Measurements from ENCODE around the gene ALK. TPM values are rescaled to one million over a fixed set of nuclear protein-coding genes. Genes with fewer than 3 reads are reported as not detected.

Gene ALK
- total and polyA plus RNA-seq, 2 experiments from 2014 or later: 0.35 TPM; not detected in 1

- H3K9me2 ChIP-seq (ENCODE audit: insufficient read depth): 0 out of 2 replicates have a peak, but pooled peaks cover 3% of the 10 kb centered on the region
- Mint-ChIP-seq H3K9me3 (no peaks in the 10 kb centered on the region; the same call in 2 of the 3 replicates), H3K4me3 (no peak overlapping the region), H3K36me3 (ENCODE audit: low read depth) (no peaks in the 10 kb centered on the region), H3K27ac (no peak overlapping the region), H3K4me1 (peaks cover 4% of the 10 kb centered on the region; the same call in 2 of the 3 replicates), H3K27me3 (ENCODE audit: insufficient read depth, low read depth, poor library complexity) (no peaks in the 10 kb centered on the region)
- DNase-seq (ENCODE audit: low spot score) (no peak), ATAC-seq (no peak)
- H3K27ac ChIP-seq (ENCODE audit: low read depth): no peak overlapping the region
- no peak for TF ChIP-seq REST (IDR thresholded peaks at IDR 0.05; ENCODE audit: unreplicated experiment)
- no peak for TF ChIP-seq STAT1 (IDR thresholded peaks at IDR 0.05; ENCODE audit: unreplicated experiment)
- no peak for TF ChIP-seq POLR2AphosphoS5 (IDR thresholded peaks at IDR 0.05; ENCODE audit: low read depth)
- TF ChIP-seq NANOG (IDR thresholded peaks at IDR 0.05; ENCODE audit: borderline replicate concordance): no peak
- TF ChIP-seq ZNF462 (CRISPR knock-in tag; IDR thresholded peaks at IDR 0.05): no peak
- no peak for TF ChIP-seq ZNF331 (CRISPR knock-in tag; IDR thresholded peaks at IDR 0.05; ENCODE audit: low read depth)
- TF ChIP-seq EZH2phosphoT487 (IDR thresholded peaks at IDR 0.05; ENCODE audit: unreplicated experiment): no peak
- no peak for TF ChIP-seq CTCF (conservative IDR thresholded peaks at IDR 0.05; ENCODE audit: low read depth in 2 of 2)
- no peak for TF ChIP-seq EZH2 (IDR thresholded peaks at IDR 0.05; ENCODE audit: low read depth, unreplicated experiment)
- TF ChIP-seq ZNF114 (CRISPR knock-in tag; IDR thresholded peaks at IDR 0.05): no peak
- no peak for TF ChIP-seq ETS1 (IDR thresholded peaks at IDR 0.05)
- no peak for TF ChIP-seq CREB1 (CRISPR knock-in tag; IDR thresholded peaks at IDR 0.05; ENCODE audit: low read depth)
- no peak for TF ChIP-seq JUNB (IDR thresholded peaks at IDR 0.05; ENCODE audit: unreplicated experiment)
- H2AFZ ChIP-seq: no peak overlapping the region
- H3F3A ChIP-seq (replicated peaks; ENCODE audit: low read depth): no peaks in the 10 kb centered on the region
- no peaks in the 10 kb centered on the region for H4K20me1 ChIP-seq (replicated peaks; ENCODE audit: insufficient read depth)
- H3K79me2 ChIP-seq (replicated peaks; ENCODE audit: insufficient read depth): no peaks in the 10 kb centered on the region
- H3K4me3 ChIP-seq: no peak overlapping the region
- H3K36me3 ChIP-seq (ENCODE audit: insufficient read depth): no peaks in the 10 kb centered on the region
- no peak overlapping the region for H3K4me2 ChIP-seq
- no peaks in the 10 kb centered on the region for H3K27me3 ChIP-seq (ENCODE audit: insufficient read depth)
- H3K4me1 ChIP-seq (ENCODE audit: insufficient read depth): peaks cover 11% of the 10 kb centered on the region; the same call in 1 of the 2 replicates
Measured at GRCh38 chr2:29803537-29803936, 117.8 kb downstream of the ALK start.
